ENCODE data around the gene EN2. TPM values are rescaled to one million over a fixed set of nuclear protein-coding genes. Genes with fewer than 3 reads are reported as not detected.

Gene EN2
- total and polyA plus RNA-seq, 4 experiments from 2014 or later, result not detected

DNA sequence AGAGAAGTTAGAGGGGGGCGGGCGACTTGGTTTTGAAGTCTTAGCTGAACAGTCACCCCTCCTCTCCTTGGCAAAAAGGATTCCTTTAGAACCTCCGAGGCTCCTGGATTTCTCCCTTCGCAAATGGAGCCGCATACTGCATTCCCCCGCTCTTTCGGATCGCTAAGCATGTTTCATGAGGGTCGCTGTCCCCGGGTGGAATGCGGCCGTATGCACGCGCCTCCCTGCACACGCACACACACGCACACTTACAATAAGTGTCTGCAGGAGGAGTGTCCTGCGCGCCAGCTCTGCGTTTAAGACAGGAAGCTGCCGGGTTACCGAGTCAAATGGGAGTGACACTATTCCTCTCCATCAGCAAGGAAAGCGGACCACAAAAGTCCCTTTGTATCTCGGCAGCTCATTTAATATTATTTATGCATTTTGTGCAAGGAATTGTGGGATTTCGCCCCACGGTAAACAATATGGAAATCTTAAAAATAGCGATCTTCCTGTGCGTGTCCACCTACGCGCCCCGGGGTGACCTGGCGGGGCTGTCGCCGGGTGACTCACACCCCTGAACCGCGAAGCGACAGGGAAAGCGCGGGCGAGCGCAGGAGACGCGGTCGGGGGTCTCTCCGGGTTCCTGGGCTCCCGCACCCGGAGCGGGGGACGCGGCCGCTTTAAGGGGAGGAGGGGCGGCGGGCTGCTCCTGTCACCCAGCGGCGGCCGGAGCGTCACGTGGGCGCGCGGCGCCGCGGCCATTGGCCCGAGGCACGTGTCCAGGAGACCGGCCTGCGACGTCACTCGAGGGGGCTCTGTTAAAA lies 988 bp upstream of the EN2 start:
- Histone ChIP-seq H3K4me1 (ENCODE audit: insufficient read depth, low read length) (peaks cover 17% of the 10 kb centered on the region), H3K4me3 (ENCODE audit: low read length in 2 of 2) (peak overlapping the region in 1 of 2 donors; percentile 24), H3K27ac (ENCODE audit: low read depth, low read length) (no peak overlapping the region), H3K36me3 (ENCODE audit: insufficient read depth, low read length) (no peaks in the 10 kb centered on the region), H3K27me3 (ENCODE audit: insufficient read depth, low read length) (peaks cover 43% of the 10 kb centered on the region), H3K9me3 (ENCODE audit: control insufficient read depth in 1 of 2, low read length in 2 of 2) (no peaks in the 10 kb centered on the region)
- Mint-ChIP-seq H3K9me3 (no peaks in the 10 kb centered on the region), H3K36me3 (no peaks in the 10 kb centered on the region), H3K27ac (no peak overlapping the region), H3K4me3 (peak overlapping the region; percentile 57 to 81 (median 70)), H3K27me3 (peaks cover 49 to 51% of the 10 kb centered on the region in 2 donors), H3K4me1 (peaks cover 3 to 31% (median 15%) of the 10 kb centered on the region in 4 donors)
- ChIA-PET POLR2A (ENCODE audit: partially characterized antibody) (no interaction called here), CTCF (ENCODE audit: partially characterized antibody) (no interaction called here)
- intact Hi-C loops (cut with micrococcal nuclease), result no loop called here
- no peak for DNase-seq

DNA sequence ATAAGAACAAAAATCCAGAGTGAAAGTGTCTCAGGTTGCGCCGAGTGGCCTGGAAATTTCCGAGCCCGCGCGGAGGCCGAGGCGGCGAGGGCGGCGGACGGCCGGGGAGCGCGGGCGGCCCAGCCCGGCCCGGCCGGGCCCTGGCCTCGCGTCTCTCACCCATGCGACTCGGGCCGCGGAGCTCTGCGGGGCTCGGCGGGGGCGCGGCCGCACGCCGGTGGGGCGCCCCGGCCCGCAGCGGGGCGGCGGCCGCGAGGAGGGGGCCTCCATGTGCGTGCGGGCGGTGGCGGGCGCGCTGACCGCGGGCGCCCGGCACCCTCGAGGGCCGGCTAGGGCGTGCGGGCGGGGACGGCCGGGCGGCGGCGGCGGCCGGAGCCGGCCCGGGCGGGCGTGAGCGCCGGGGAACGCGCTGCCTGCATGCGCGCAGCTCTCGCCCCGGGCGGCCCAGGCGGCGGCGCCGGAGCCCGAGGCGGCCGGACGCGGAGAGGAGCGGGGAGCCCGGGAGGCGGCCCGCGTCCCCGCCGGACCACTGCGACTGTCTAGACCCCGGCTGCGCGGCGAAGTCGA lies 302 bp upstream of the EN2 start:
- H3K27me3 ChIP-seq (ENCODE audit: insufficient read depth, low read length), result peaks cover 41% of the 10 kb centered on the region

DNA sequence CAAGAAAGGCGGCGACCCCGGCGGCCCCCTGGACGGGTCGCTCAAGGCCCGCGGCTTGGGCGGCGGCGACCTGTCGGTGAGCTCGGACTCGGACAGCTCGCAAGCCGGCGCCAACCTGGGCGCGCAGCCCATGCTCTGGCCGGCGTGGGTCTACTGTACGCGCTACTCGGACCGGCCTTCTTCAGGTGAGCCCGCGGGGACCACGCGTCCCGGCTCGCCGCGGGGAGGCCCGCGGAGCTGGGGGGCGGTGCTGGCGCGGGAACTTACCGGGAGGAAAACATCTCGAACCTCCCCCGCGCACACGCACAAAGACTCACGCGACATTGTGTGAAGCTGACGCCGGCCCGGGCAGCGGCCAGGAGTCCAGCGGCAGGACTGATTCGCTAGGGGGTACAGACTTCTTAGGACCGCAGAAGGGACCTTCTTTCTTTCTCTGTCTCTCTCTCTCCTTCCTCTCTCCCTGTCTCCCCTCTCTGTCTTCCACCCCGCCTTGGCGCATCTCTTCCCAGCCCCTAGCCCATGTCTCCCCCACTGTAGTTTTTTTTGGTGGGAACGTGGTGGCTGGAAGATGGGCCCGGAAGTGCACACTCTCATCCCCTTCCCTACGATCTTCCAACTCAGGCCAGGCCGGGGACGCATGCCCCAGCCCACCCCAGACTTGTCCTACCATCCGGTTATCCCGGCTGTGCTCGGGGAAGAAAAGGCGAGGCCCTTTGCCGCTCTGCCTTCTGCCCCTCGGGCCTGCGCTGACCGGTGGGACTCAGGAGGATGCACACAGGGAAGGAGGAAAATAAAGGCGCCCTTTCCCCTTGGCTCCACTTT lies 1.2 kb downstream of the EN2 start:
- CTCF ChIA-PET (ENCODE audit: partially characterized antibody), result no interaction called here
- H3K9me3 ChIP-seq (ENCODE audit: control insufficient read depth in 1 of 2, low read length in 2 of 2), result no peaks in the 10 kb centered on the region
- H3K27ac Mint-ChIP-seq, result no peak overlapping the region

More for the DNA sequence above, 302 bp upstream of the EN2 start:
- Mint-ChIP-seq H3K27me3 (peaks cover 50 to 52% of the 10 kb centered on the region in 2 donors), H3K27ac (no peak overlapping the region), H3K4me1 (peaks cover 2 to 28% (median 15%) of the 10 kb centered on the region in 4 donors), H3K9me3 (no peaks in the 10 kb centered on the region), H3K36me3 (no peaks in the 10 kb centered on the region), H3K4me3 (peak overlapping the region in 4 of 8 donors; percentile 43 to 68 (median 44))
- CTCF ChIA-PET (ENCODE audit: partially characterized antibody), result no interaction called here
- DNase-seq, result no peak
- intact Hi-C loops (cut with micrococcal nuclease), result no loop called here
- H3K36me3 ChIP-seq (ENCODE audit: insufficient read depth, low read length), result no peaks in the 10 kb centered on the region
- H3K27ac ChIP-seq (ENCODE audit: low read depth, low read length), result no peak overlapping the region
- no peak overlapping the region for H3K4me3 ChIP-seq (ENCODE audit: low read length in 2 of 2)
- peaks cover 17% of the 10 kb centered on the region for H3K4me1 ChIP-seq (ENCODE audit: insufficient read depth, low read length)
- no peaks in the 10 kb centered on the region for H3K9me3 ChIP-seq (ENCODE audit: control insufficient read depth in 1 of 2, low read length in 2 of 2)
- POLR2A ChIA-PET (ENCODE audit: partially characterized antibody), result no interaction called here

DNA sequence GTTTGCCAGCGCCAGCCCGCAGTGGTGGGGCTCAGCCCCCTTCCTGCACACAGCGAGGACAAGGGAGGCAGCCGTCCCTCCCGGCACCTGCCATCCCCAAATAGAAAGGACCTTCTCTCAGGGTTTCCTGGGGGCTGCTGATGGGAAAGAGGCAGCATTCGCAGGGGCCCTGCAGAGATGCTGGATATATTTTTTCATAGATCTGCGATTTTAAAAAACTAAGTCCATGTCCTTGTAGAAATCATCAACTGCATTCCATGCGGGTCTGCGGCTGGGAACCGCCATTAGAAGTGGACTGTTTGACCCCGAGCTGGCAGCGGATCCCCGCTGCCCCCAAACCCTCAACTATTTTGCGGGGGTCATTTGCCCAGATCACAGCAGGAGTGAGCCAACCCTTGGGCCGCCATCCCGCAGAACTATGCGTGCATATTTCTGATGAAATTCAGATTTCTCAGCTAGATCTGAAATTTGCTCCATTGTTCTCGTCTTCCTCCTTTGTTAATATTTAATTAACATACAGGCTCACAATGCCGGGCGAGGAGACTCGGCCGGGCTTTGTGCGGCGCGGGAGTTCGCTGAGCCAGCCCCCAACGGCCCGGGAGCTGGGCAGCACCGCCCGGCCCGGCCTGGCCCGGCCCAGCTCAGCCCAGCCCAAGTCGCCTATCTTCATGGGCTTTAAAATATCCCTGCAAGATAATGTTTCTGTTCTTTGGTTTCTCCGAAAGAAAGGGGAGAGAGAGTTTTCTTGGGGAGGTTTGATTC lies 2.0 kb downstream of the EN2 start:
- Mint-ChIP-seq H3K4me1 (peaks cover 4 to 28% (median 14%) of the 10 kb centered on the region in 4 donors), H3K27me3 (peaks cover 45 to 58% of the 10 kb centered on the region in 2 donors), H3K27ac (no peak overlapping the region), H3K36me3 (no peaks in the 10 kb centered on the region), H3K9me3 (no peaks in the 10 kb centered on the region), H3K4me3 (peak overlapping the region in 7 of 8 donors; percentile 18 to 70 (median 41))
- Histone ChIP-seq H3K4me3 (ENCODE audit: low read length in 2 of 2) (no peak overlapping the region), H3K4me1 (ENCODE audit: insufficient read depth, low read length) (peaks cover 13% of the 10 kb centered on the region), H3K27ac (ENCODE audit: low read depth, low read length) (no peak overlapping the region), H3K36me3 (ENCODE audit: insufficient read depth, low read length) (no peaks in the 10 kb centered on the region), H3K27me3 (ENCODE audit: insufficient read depth, low read length) (peaks cover 50% of the 10 kb centered on the region), H3K9me3 (ENCODE audit: control insufficient read depth in 1 of 2, low read length in 2 of 2) (no peaks in the 10 kb centered on the region)
- intact Hi-C loops (cut with micrococcal nuclease), result no loop called here
- POLR2A ChIA-PET (ENCODE audit: partially characterized antibody), result no interaction called here
- DNase-seq, result no peak
- CTCF ChIA-PET (ENCODE audit: partially characterized antibody), result no interaction called here

More for the DNA sequence above, 1.2 kb downstream of the EN2 start:
- Mint-ChIP-seq H3K27me3 (peaks cover 52 to 53% of the 10 kb centered on the region in 2 donors), H3K4me3 (peak overlapping the region; percentile 18 to 70 (median 40)), H3K9me3 (no peaks in the 10 kb centered on the region), H3K36me3 (no peaks in the 10 kb centered on the region), H3K4me1 (peaks cover 4 to 28% (median 15%) of the 10 kb centered on the region in 4 donors)
- Histone ChIP-seq H3K36me3 (ENCODE audit: insufficient read depth, low read length) (no peaks in the 10 kb centered on the region), H3K27ac (ENCODE audit: low read depth, low read length) (no peak overlapping the region), H3K27me3 (ENCODE audit: insufficient read depth, low read length) (peaks cover 47% of the 10 kb centered on the region), H3K4me3 (ENCODE audit: low read length in 2 of 2) (no peak overlapping the region), H3K4me1 (ENCODE audit: insufficient read depth, low read length) (peaks cover 17% of the 10 kb centered on the region)
- no peak for DNase-seq
- intact Hi-C loops (cut with micrococcal nuclease), result no loop called here
- POLR2A ChIA-PET (ENCODE audit: partially characterized antibody), result no interaction called here

DNA sequence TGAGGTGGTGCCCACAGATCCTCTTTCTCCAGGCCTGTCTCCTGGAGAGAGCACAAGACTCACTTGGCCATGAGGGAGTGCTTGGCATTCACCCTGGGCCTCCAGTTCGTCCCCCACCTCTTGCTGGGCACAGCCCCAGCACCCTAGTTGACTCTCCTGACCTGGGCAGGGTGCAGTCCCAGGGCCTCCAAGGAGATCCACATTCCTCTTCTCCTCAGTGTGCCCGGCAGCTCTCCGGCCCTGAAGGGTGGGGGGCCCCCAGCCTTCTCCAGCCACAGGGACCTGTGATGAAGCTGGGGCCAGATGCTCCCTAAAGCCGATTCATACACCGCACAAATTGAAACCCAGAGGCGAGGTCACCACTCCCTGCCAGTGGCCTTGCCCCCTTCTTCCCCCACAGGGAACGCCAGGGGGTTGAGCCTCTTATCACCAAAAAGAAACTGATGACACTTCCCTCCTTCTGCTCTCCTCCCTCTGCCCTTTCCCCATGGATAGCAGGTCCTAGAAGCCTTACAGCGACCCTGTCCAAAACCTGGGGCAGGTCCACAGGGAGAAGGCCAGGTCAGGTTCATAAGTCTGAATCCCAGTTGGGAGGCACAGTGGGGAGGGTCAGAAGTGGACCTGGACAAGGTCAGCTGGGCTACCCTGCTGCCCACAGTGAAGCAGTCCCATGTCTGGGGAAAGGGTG lies 3.1 kb downstream of the EN2 start:
- no peaks in the 10 kb centered on the region for H3K36me3 ChIP-seq (ENCODE audit: insufficient read depth, low read length)
- ChIA-PET CTCF (ENCODE audit: partially characterized antibody) (no interaction called here), POLR2A (ENCODE audit: partially characterized antibody) (no interaction called here)
- Mint-ChIP-seq H3K4me3 (no peak overlapping the region), H3K36me3 (no peaks in the 10 kb centered on the region), H3K27ac (no peak overlapping the region), H3K9me3 (no peaks in the 10 kb centered on the region), H3K4me1 (peaks cover 4 to 27% (median 16%) of the 10 kb centered on the region in 4 donors), H3K27me3 (peaks cover 45 to 56% of the 10 kb centered on the region in 2 donors)
- intact Hi-C loops (cut with micrococcal nuclease), result no loop called here
- H3K4me3 ChIP-seq (ENCODE audit: low read length in 2 of 2), result no peak overlapping the region
- peaks cover 45% of the 10 kb centered on the region for H3K27me3 ChIP-seq (ENCODE audit: insufficient read depth, low read length)
- no peak for DNase-seq
- no peak overlapping the region for H3K27ac ChIP-seq (ENCODE audit: low read depth, low read length)
- peaks cover 13% of the 10 kb centered on the region for H3K4me1 ChIP-seq (ENCODE audit: insufficient read depth, low read length)
- H3K9me3 ChIP-seq (ENCODE audit: control insufficient read depth in 1 of 2, low read length in 2 of 2), result no peaks in the 10 kb centered on the region

DNA sequence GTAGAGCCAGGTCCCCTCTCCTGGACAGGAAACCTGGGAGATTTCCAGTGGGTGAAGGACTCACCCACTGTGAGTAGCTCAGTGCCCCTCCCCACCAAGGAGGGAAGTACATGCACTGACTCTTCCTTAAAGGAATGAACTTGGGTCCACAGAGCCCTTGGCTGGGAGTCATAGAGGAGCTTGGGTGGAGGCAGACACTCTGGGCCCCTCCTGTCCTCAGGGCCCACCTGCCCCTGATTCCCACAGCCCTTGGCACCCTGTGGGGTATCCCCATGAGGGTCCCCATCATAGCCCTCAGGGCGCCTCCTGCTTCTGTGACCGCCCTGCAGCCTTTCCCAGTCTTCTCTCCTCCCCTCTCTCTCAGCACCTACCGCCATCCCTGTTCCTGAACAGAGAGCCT lies 3.7 kb downstream of the EN2 start:
- Mint-ChIP-seq H3K4me1 (peaks cover 2 to 24% (median 13%) of the 10 kb centered on the region in 4 donors), H3K36me3 (no peaks in the 10 kb centered on the region), H3K9me3 (no peaks in the 10 kb centered on the region), H3K4me3 (peak overlapping the region in 1 of 8 donors; percentile 45), H3K27me3 (peaks cover 45 to 51% of the 10 kb centered on the region in 2 donors), H3K27ac (no peak overlapping the region)
- Histone ChIP-seq H3K27ac (ENCODE audit: low read depth, low read length) (no peak overlapping the region), H3K9me3 (ENCODE audit: control insufficient read depth in 1 of 2, low read length in 2 of 2) (no peaks in the 10 kb centered on the region), H3K36me3 (ENCODE audit: insufficient read depth, low read length) (no peaks in the 10 kb centered on the region), H3K27me3 (ENCODE audit: insufficient read depth, low read length) (peaks cover 39% of the 10 kb centered on the region), H3K4me1 (ENCODE audit: insufficient read depth, low read length) (peaks cover 11% of the 10 kb centered on the region), H3K4me3 (ENCODE audit: low read length in 2 of 2) (no peak overlapping the region)
- CTCF ChIA-PET (ENCODE audit: partially characterized antibody), result no interaction called here
- DNase-seq, result no peak
- POLR2A ChIA-PET (ENCODE audit: partially characterized antibody), result no interaction called here
- intact Hi-C loops (cut with micrococcal nuclease), result no loop called here

Measured in CD4-positive, alpha-beta memory T cell (primary cell).